ENCODE data around the gene FRZB. TPM values are rescaled to one million over a fixed set of nuclear protein-coding genes. Genes with fewer than 3 reads are reported as not detected.

FRZB gene
- total RNA-seq, 2 donors from 2014 or later = 54.8 to 107 TPM

- Mint-ChIP-seq H3K36me3 (ENCODE audit: low read depth) (no peaks in the 10 kb centered on the region), H3K27me3 (ENCODE audit: insufficient read depth) (no peaks in the 10 kb centered on the region), H3K4me3 (no peak overlapping the region), H3K27ac (no peak overlapping the region), H3K4me1 (peaks cover 49% of the 10 kb centered on the region), H3K9me3 (no peaks in the 10 kb centered on the region)
- Histone ChIP-seq H3K27ac (ENCODE audit: low read depth, low read length) (no peak overlapping the region), H3K9me3 (ENCODE audit: control insufficient read depth, low read length) (no peaks in the 10 kb centered on the region), H3K4me3 (ENCODE audit: low read length) (peak overlapping the region; percentile 39), H3K27me3 (ENCODE audit: control insufficient read depth, insufficient read depth, low read length, poor library complexity, severe bottlenecking) (no peaks in the 10 kb centered on the region), H3K9ac (ENCODE audit: extremely low read depth, low read length, poor library complexity, severe bottlenecking) (no peak overlapping the region), H3K36me3 (ENCODE audit: control insufficient read depth, insufficient read depth, low read length) (no peaks in the 10 kb centered on the region), H3K4me1 (ENCODE audit: control insufficient read depth, insufficient read depth, low read length) (peaks cover 26% of the 10 kb centered on the region)
- TF ChIP-seq CTCF (conservative IDR thresholded peaks at IDR 0.05) = no peak
- no peak for DNase-seq
- WGBS, 2 experiments (ENCODE audit: insufficient coverage in 1 of 2, insufficient read length in 1 of 2) = 59 to 100% methylated on average over 1 of the region's 1 CpG
Measured at GRCh38 chr2:182826064-182826463, 40.4 kb downstream of the FRZB start.

GRCh38 chr2:182824767-182825158 is 41.7 kb downstream of the FRZB start:
- Histone ChIP-seq H3K27me3 (ENCODE audit: control insufficient read depth, insufficient read depth, low read length, poor library complexity, severe bottlenecking) (no peaks in the 10 kb centered on the region), H3K36me3 (ENCODE audit: control insufficient read depth, insufficient read depth, low read length) (no peaks in the 10 kb centered on the region), H3K9ac (ENCODE audit: extremely low read depth, low read length, poor library complexity, severe bottlenecking) (peak overlapping the region; percentile 4), H3K9me3 (ENCODE audit: control insufficient read depth, low read length) (no peaks in the 10 kb centered on the region), H3K27ac (ENCODE audit: low read depth, low read length) (no peak overlapping the region), H3K4me1 (ENCODE audit: control insufficient read depth, insufficient read depth, low read length) (peaks cover 26% of the 10 kb centered on the region), H3K4me3 (ENCODE audit: low read length) (peak overlapping the region; percentile 46)
- Mint-ChIP-seq H3K36me3 (ENCODE audit: low read depth) (no peaks in the 10 kb centered on the region), H3K27ac (peak overlapping the region; percentile 73), H3K4me3 (peak overlapping the region; percentile 35), H3K27me3 (ENCODE audit: insufficient read depth) (no peaks in the 10 kb centered on the region), H3K9me3 (no peaks in the 10 kb centered on the region), H3K4me1 (peaks cover 49% of the 10 kb centered on the region)
- DNase-seq = no peak
- whole genome bisulfite sequencing, 2 experiments (ENCODE audit: insufficient coverage in 1 of 2, insufficient read length in 1 of 2) = 60 to 66% methylated on average over 6 of the region's 6 CpGs
- no peak for TF ChIP-seq CTCF (conservative IDR thresholded peaks at IDR 0.05)

- no peaks in the 10 kb centered on the region for H3K36me3 Mint-ChIP-seq (ENCODE audit: low read depth)
- peak overlapping the region; percentile 35 for H3K4me3 Mint-ChIP-seq
- Histone ChIP-seq H3K27me3 (ENCODE audit: control insufficient read depth, insufficient read depth, low read length, poor library complexity, severe bottlenecking) (no peaks in the 10 kb centered on the region), H3K4me1 (ENCODE audit: control insufficient read depth, insufficient read depth, low read length) (peaks cover 27% of the 10 kb centered on the region), H3K27ac (ENCODE audit: low read depth, low read length) (no peak overlapping the region), H3K9me3 (ENCODE audit: control insufficient read depth, low read length) (no peaks in the 10 kb centered on the region), H3K9ac (ENCODE audit: extremely low read depth, low read length, poor library complexity, severe bottlenecking) (no peak overlapping the region), H3K4me3 (ENCODE audit: low read length) (peak overlapping the region; percentile 46), H3K36me3 (ENCODE audit: control insufficient read depth, insufficient read depth, low read length) (no peaks in the 10 kb centered on the region)
- no peaks in the 10 kb centered on the region for H3K9me3 Mint-ChIP-seq
- peaks cover 50% of the 10 kb centered on the region for H3K4me1 Mint-ChIP-seq
- no peaks in the 10 kb centered on the region for H3K27me3 Mint-ChIP-seq (ENCODE audit: insufficient read depth)
- H3K27ac Mint-ChIP-seq = no peak overlapping the region
- no peak for TF ChIP-seq CTCF (conservative IDR thresholded peaks at IDR 0.05)
- DNase-seq = no peak
- 77 to 88% methylated on average over 3 to 5 of the region's 5 CpGs for WGBS, 2 experiments (ENCODE audit: insufficient coverage in 1 of 2, insufficient read length in 1 of 2)
Measured at GRCh38 chr2:182824056-182824766, 42.2 kb downstream of the FRZB start.

All from endodermal cell (in vitro differentiated cells).